ENCODE results near the gene COG3.

Gene COG3

GRCh38 chr13:45527699-45528462, 63.1 kb downstream of the COG3 start:
- no peak for TF ChIP-seq CTCF (IDR thresholded peaks at IDR 0.05; ENCODE audit: extremely low read depth, missing control alignments)
- no peak for DNase-seq (ENCODE audit: low spot score)

GRCh38 chr13:45529758-45530157, 65.0 kb downstream of the COG3 start:
- no peak for TF ChIP-seq CTCF (IDR thresholded peaks at IDR 0.05; ENCODE audit: extremely low read depth, missing control alignments)
- DNase-seq (ENCODE audit: low spot score): no peak

- no peak for TF ChIP-seq CTCF (IDR thresholded peaks at IDR 0.05; ENCODE audit: extremely low read depth, missing control alignments)
- no peak for DNase-seq (ENCODE audit: low spot score)
Measured at GRCh38 chr13:45534604-45535003, 69.9 kb downstream of the COG3 start.

- no peak for DNase-seq (ENCODE audit: low spot score)
- TF ChIP-seq CTCF (IDR thresholded peaks at IDR 0.05; ENCODE audit: extremely low read depth, missing control alignments): no peak
Measured at GRCh38 chr13:45536224-45536623, 71.5 kb downstream of the COG3 start.

- DNase-seq (ENCODE audit: low spot score): no peak
Measured at GRCh38 chr13:45537516-45537915, 72.8 kb downstream of the COG3 start.

GRCh38 chr13:45538382-45538781, 73.6 kb downstream of the COG3 start:
- TF ChIP-seq CTCF (IDR thresholded peaks at IDR 0.05; ENCODE audit: extremely low read depth, missing control alignments): no peak
- DNase-seq (ENCODE audit: low spot score): no peak

More at GRCh38 chr13:45537516-45537915, 72.8 kb downstream of the COG3 start:
- no peak for TF ChIP-seq CTCF (IDR thresholded peaks at IDR 0.05; ENCODE audit: extremely low read depth, missing control alignments)

GRCh38 chr13:45540195-45540594, 75.5 kb downstream of the COG3 start:
- DNase-seq (ENCODE audit: low spot score): no peak
- TF ChIP-seq CTCF (IDR thresholded peaks at IDR 0.05; ENCODE audit: extremely low read depth, missing control alignments): no peak

All from GM20000 (cell line).